HG02798 (cell line): Measurements from ENCODE around the gene CDCP1.

Source experiments
- ATAC-seq: cut with Tn5 transposase; IDR thresholded peaks from one replicate; pipeline ENCODE4 v1.9.1; 2021; ENCODE audit warnings: mild to moderate bottlenecking; ENCODE audit not compliant: unreplicated experiment, poor library complexity

Gene CDCP1

GRCh38 chr3:45174234-45174633 is 28.1 kb upstream of the CDCP1 start:
- no peak for ATAC-seq

GRCh38 chr3:45173776-45174175 is 27.6 kb upstream of the CDCP1 start:
- ATAC-seq, result no peak

GRCh38 chr3:45171283-45171682 is 25.1 kb upstream of the CDCP1 start:
- ATAC-seq, result no peak

GRCh38 chr3:45170096-45170495 is 23.9 kb upstream of the CDCP1 start:
- ATAC-seq, result no peak

GRCh38 chr3:45169125-45169904 is 23.1 kb upstream of the CDCP1 start:
- ATAC-seq, result no peak

GRCh38 chr3:45168451-45168850 is 22.3 kb upstream of the CDCP1 start:
- no peak for ATAC-seq

GRCh38 chr3:45167011-45167911 is 21.1 kb upstream of the CDCP1 start:
- ATAC-seq, result peak; percentile 79

- ATAC-seq, result no peak
Observed at GRCh38 chr3:45166321-45166879, 20.2 kb upstream of the CDCP1 start.

- ATAC-seq, result no peak
Observed at GRCh38 chr3:45165497-45166283, 19.5 kb upstream of the CDCP1 start.

GRCh38 chr3:45164056-45164455 is 17.9 kb upstream of the CDCP1 start:
- no peak for ATAC-seq

GRCh38 chr3:45163481-45163880 is 17.3 kb upstream of the CDCP1 start:
- peak; percentile 64 for ATAC-seq

GRCh38 chr3:45154641-45155147 is 8.5 kb upstream of the CDCP1 start:
- ATAC-seq, result no peak

GRCh38 chr3:45153658-45154437 is 7.7 kb upstream of the CDCP1 start:
- ATAC-seq, result no peak

- ATAC-seq, result no peak
Observed at GRCh38 chr3:45152307-45152706, 6.1 kb upstream of the CDCP1 start.

GRCh38 chr3:45151100-45151499 is 4.9 kb upstream of the CDCP1 start:
- ATAC-seq, result no peak

- ATAC-seq, result no peak
Observed at GRCh38 chr3:45148921-45149320, 2.7 kb upstream of the CDCP1 start.

- no peak for ATAC-seq
Observed at GRCh38 chr3:45145223-45145622, 955 bp downstream of the CDCP1 start.

- peak; percentile 58 for ATAC-seq
Observed at GRCh38 chr3:45143673-45144671, 2.2 kb downstream of the CDCP1 start.
